Thymus (tissue), 11 donors: ENCODE results near the gene MACROD2. TPM values are rescaled to one million over a fixed set of nuclear protein-coding genes. Genes with fewer than 3 reads are reported as not detected.

Experiments
- DNase-seq, 9 donors: peaks; one replicate each; pipeline ENCODE4 v3.0.0-alpha.2; 2013; ENCODE audit warnings: low spot score in 9 of 9, low read depth in 6 of 9, missing footprints in 1 of 9
- H3K27ac ChIP-seq, 2 donors: one replicate each; pipeline ENCODE4 v1.5.1; 2013; ENCODE audit warnings: control low read depth in 1 of 2, low read depth in 1 of 2, low read length in 1 of 2, mild to moderate bottlenecking in 1 of 2, moderate library complexity in 1 of 2
- H3K27me3 ChIP-seq, 2 donors: one replicate each; pipeline ENCODE4 v1.5.1; 2013; ENCODE audit warnings: low read length in 1 of 2; ENCODE audit not compliant: control insufficient read depth in 2 of 2, insufficient read depth in 1 of 2
- H3K36me3 ChIP-seq, 2 donors: one replicate each; pipeline ENCODE4 v1.5.1; 2013; ENCODE audit warnings: low read length in 1 of 2, mild to moderate bottlenecking in 1 of 2, moderate library complexity in 1 of 2; ENCODE audit not compliant: control insufficient read depth in 2 of 2, insufficient read depth in 2 of 2
- H3K4me1 ChIP-seq, 2 donors: one replicate each; pipeline ENCODE4 v1.5.1; 2013; ENCODE audit warnings: low read length in 2 of 2; ENCODE audit not compliant: control insufficient read depth in 2 of 2, insufficient read depth in 2 of 2
- H3K4me3 ChIP-seq, 2 donors: one replicate each; pipeline ENCODE4 v1.5.1; 2013; ENCODE audit warnings: low read length in 2 of 2, control low read depth in 1 of 2, mild to moderate bottlenecking in 1 of 2
- H3K9me3 ChIP-seq, 2 donors: one replicate each; pipeline ENCODE4 v1.5.1; 2013; ENCODE audit warnings: low read length in 1 of 2, mild to moderate bottlenecking in 1 of 2; ENCODE audit not compliant: control insufficient read depth in 2 of 2, insufficient read depth in 1 of 2
- WGBS: extraction: QIAGEN DNeasy Blood & Tissue Kit; methylation state at CpG from one replicate; pipeline ENCODE4 v1.1.7; 2013; 5-methylcytosine and 5-hydroxymethylcytosine counted together
- polyA plus RNA-seq: library from polyadenylated mRNA; stranded (reverse); fragments of 200-250 nt; gene quantifications from one replicate; pipeline ENCODE4 v1.2.3, GENCODE V29; 2013
- total RNA-seq: library from RNA; stranded (reverse); fragments of 120-200 nt; gene quantifications from one replicate; pipeline ENCODE4 v1.2.4, GENCODE V29; 2013
- donor health status: healthy.

Gene MACROD2
- total and polyA plus RNA-seq, 2 donors: 1.6 to 4.2 TPM

DNA sequence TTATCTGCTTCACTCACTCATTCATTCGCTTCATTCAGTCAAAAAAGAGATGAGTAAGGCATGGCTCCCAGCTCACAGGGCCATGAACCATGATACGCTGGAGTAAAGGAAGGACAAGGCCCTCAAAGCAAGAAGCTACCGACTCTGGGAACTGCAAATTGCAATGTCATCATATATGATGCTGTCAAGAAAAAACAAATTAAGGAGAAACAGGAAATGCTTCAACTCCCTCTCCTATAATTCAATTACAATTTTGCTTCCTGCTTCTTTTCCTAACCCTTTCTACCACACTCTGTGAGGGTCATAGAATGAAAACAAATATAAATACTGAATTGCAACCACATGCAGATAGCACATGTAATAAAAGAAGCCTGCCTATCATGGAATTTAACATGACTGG lies 1067.8 kb downstream of the MACROD2 start:
- H3K36me3 ChIP-seq: no peaks in the 10 kb centered on the region
- H3K27ac ChIP-seq: no peak overlapping the region
- H3K4me3 ChIP-seq: no peak overlapping the region
- H3K9me3 ChIP-seq: no peaks in the 10 kb centered on the region
- H3K4me1 ChIP-seq: peaks cover 0 to 2% of the 10 kb centered on the region in 2 donors
- DNase-seq: no peak
- no peaks in the 10 kb centered on the region for H3K27me3 ChIP-seq
- WGBS: 66% methylated on average over 3 of the region's 3 CpGs

DNA sequence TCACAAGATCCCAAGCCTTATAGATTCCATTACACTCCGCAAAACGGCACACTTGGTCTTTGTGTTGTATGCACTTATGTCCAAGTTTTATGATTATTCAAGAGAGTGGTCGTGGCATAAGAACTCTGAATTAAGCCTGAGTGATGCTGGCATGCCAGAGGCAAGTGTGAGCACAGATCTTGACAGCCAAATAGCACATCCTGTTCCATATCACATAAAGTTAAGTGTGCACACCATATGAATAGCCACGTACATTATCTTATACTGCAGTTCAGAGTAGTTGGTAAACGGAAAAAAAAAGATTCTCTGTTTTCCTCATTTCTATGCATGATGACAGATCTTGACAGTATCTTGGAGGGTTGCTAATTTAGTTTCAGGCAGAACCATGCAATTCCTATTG lies 1069.4 kb downstream of the MACROD2 start:
- H3K9me3 ChIP-seq: no peaks in the 10 kb centered on the region
- H3K36me3 ChIP-seq: no peaks in the 10 kb centered on the region
- 92% methylated on average over 5 of the region's 5 CpGs for WGBS
- H3K27me3 ChIP-seq: no peaks in the 10 kb centered on the region
- peaks cover 2% of the 10 kb centered on the region in 2 donors for H3K4me1 ChIP-seq
- H3K27ac ChIP-seq: no peak overlapping the region
- no peak overlapping the region for H3K4me3 ChIP-seq
- no peak for DNase-seq

DNA sequence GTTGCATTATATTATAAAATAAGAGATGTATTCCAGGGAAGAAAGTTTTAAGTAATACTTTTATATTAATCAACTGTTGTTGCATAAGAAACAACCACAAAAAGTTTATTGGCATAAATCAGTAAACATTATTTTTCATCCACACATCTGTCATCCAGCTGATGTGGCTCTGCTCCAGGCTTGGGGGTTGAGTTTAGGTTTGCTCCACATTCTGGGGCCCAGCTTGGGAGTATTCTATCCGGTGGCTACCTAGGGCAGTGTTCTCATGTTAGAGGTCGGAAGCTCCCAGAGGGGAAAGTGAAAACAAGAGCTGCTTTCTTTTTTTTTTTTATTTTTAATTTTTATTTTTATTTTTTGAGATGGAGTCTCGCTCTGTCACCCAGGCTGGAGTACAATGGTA lies 1070.5 kb downstream of the MACROD2 start:
- no peaks in the 10 kb centered on the region for H3K9me3 ChIP-seq
- no peak overlapping the region for H3K27ac ChIP-seq
- H3K27me3 ChIP-seq: no peaks in the 10 kb centered on the region
- no peak overlapping the region for H3K4me3 ChIP-seq
- no peak for DNase-seq
- H3K4me1 ChIP-seq: peaks cover 2% of the 10 kb centered on the region in 2 donors
- H3K36me3 ChIP-seq: no peaks in the 10 kb centered on the region
- 97% methylated on average over 3 of the region's 3 CpGs for WGBS

GRCh38 chr20:15068486-15068885 lies 1073.2 kb downstream of the MACROD2 start:
- Histone ChIP-seq H3K9me3 (no peaks in the 10 kb centered on the region), H3K36me3 (no peaks in the 10 kb centered on the region), H3K27ac (no peak overlapping the region), H3K27me3 (no peaks in the 10 kb centered on the region), H3K4me1 (peaks cover 0 to 2% of the 10 kb centered on the region in 2 donors), H3K4me3 (no peak overlapping the region)
- DNase-seq: no peak

DNA sequence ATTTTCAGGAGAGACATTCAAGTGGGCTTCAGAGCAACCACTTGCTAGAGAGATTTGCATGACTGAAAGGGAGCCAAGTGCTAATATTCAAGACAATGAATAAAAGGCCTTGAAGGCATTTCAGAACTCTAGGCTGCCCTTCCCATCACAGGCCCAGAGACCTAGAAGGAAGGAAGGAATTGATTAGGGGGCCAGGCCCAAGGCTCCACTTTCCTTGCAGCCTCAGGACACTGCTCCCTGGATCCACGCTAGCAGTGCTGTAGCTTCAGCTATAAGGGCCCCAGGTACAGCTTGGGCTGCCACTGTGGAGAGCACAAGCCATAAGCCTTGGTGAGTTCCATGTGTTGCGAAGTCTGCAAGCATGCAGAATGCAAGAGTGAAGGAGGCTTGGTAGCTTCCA lies 1074.0 kb downstream of the MACROD2 start:
- WGBS: over 99% methylated on average over 2 of the region's 2 CpGs
- Histone ChIP-seq H3K4me1 (peaks cover 0 to 2% of the 10 kb centered on the region in 2 donors), H3K4me3 (no peak overlapping the region), H3K27ac (no peak overlapping the region), H3K36me3 (no peaks in the 10 kb centered on the region), H3K27me3 (no peaks in the 10 kb centered on the region), H3K9me3 (no peaks in the 10 kb centered on the region)
- DNase-seq: no peak

DNA sequence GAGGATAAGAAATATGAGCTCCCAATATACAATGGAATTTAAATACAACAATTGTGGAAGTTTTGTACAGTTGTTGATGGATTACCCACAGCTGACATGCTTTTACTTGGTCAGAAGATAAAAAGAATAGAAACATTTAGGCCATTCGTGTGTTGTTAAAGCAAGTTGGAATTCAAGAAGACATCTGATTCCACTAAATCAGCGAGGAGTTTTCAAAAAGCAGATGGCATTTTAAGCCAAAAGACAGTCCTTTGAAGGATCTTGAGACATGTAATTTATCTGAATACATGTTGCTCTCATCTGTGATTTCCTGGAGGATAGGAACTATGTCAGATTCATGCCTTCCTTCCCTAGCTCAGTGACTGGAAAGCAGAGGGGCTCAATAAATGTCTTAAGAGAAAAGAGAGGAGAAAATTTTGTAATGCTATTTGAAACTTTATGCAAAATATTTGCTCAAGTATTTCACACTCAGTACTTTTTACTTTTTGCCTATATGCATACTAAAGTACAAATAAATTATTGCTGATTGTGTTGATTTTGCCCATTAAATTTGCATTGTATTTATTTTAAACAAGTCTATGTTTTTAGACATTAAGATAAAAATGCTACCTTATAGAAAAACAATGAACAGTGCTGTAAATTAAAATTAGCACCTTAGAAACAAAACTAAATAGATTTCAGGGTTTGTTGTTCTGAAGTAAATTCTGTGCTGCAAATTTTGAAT lies 1075.9 kb downstream of the MACROD2 start:
- no peaks in the 10 kb centered on the region for H3K27me3 ChIP-seq
- DNase-seq: no peak
- no peaks in the 10 kb centered on the region for H3K36me3 ChIP-seq
- peaks cover 0 to 2% of the 10 kb centered on the region in 2 donors for H3K4me1 ChIP-seq
- no peak overlapping the region for H3K27ac ChIP-seq
- WGBS: 89% methylated on average over 2 of the region's 2 CpGs
- H3K4me3 ChIP-seq: no peak overlapping the region
- H3K9me3 ChIP-seq: no peaks in the 10 kb centered on the region

DNA sequence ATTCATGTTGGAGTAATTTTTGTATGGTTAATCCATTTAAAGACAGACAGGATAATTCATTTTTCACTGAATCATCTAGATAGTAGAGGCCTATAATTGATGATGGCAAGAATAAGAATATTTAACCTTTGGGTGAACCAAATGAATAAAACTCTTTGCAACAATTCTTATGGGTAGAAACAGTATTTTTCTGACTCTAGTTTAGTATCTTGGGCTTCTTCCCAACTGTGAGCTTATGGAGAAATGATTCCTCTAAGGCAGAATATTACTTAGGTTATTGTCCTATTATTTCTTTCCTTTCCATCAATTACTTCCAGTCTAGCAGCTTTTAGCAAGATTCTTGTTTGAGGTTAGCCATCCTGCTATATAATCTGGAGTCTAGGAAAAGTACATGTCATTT lies 1077.0 kb downstream of the MACROD2 start:
- Histone ChIP-seq H3K4me1 (peaks cover 0 to 2% of the 10 kb centered on the region in 2 donors), H3K9me3 (no peaks in the 10 kb centered on the region), H3K27ac (no peak overlapping the region), H3K27me3 (no peaks in the 10 kb centered on the region), H3K36me3 (no peaks in the 10 kb centered on the region), H3K4me3 (no peak overlapping the region)
- no peak for DNase-seq

GRCh38 chr20:15075586-15075985 lies 1080.3 kb downstream of the MACROD2 start:
- Histone ChIP-seq H3K27me3 (no peaks in the 10 kb centered on the region), H3K4me1 (no peaks in the 10 kb centered on the region), H3K4me3 (no peak overlapping the region), H3K9me3 (no peaks in the 10 kb centered on the region), H3K27ac (no peak overlapping the region), H3K36me3 (no peaks in the 10 kb centered on the region)
- no peak for DNase-seq
- WGBS: 90% methylated on average over 3 of the region's 3 CpGs

DNA sequence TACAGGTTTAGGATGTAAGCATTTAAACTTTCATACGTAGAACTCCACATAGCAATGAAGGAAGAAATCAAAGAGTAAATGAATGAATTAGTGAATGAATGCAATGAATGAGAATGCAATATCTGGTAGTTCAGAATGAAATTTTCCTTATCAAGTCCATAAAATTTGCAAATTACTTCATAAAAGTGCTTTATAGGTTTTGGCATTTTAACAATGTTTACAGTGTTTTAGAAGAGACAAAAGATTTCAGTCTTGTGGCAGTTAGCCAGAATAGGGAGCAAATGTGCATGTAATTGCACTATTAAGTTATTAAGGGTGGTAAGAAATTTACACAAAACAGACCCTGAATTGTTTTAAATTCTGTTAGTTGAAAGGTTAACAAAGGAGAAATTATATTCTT lies 1081.5 kb downstream of the MACROD2 start:
- H3K27me3 ChIP-seq: no peaks in the 10 kb centered on the region
- H3K36me3 ChIP-seq: no peaks in the 10 kb centered on the region
- WGBS: 96% methylated on average over 1 of the region's 1 CpG
- no peaks in the 10 kb centered on the region for H3K9me3 ChIP-seq
- H3K27ac ChIP-seq: no peak overlapping the region
- no peaks in the 10 kb centered on the region for H3K4me1 ChIP-seq
- H3K4me3 ChIP-seq: no peak overlapping the region
- DNase-seq: no peak
